ENCODE results near the gene BRD2.

BRD2 gene

GRCh38 chr6:33001685-33002084, 33.3 kb downstream of the BRD2 start:
- no peak for DNase-seq

DNA sequence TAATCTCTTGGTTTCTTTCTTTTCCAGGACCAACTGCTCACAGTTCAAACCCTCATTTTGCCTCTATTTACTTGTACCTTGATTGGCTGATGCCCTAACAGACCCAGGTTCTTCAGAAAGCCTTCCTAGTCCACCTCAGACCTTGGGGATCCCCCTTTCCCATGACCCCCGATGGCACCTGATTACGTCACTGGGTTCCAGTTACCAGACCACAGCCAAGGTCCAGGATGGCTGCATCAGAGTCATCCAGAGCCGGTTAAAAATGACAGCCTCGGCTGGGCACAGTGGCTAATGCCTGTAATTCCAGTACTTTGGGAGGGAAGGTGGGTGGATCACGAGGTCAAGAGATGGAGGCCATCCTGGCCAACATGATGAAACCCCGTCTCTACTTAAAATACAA, 36.5 kb downstream of the BRD2 start:
- no peak for DNase-seq

GRCh38 chr6:33007831-33008400, 39.5 kb downstream of the BRD2 start:
- DNase-seq: no peak

GRCh38 chr6:33008944-33009861, 40.8 kb downstream of the BRD2 start, which contains the start of gene HLA-DOA:
HLA-DOA (minus strand) TSS chr6:33009591.
- no peak for DNase-seq

DNA sequence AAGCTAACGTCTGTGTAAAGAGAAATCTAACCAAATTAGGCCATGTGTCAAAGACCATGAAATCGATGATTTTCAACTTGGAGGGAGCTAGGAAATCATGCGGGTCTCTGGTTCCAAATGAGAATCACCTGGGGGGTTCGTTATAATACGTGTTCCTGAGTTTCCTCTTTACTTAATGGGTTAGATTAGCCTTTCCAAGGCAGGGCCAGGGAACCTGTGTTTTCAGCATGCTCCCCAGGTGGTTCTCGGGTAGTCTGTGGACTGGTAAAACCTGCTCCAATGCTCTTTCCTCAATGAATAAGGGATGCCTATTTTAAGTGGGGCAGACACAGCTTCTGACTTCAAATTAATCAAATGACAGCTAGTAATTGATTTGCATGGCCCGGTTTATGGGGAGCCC, 42.0 kb downstream of the BRD2 start:
- DNase-seq: no peak

DNA sequence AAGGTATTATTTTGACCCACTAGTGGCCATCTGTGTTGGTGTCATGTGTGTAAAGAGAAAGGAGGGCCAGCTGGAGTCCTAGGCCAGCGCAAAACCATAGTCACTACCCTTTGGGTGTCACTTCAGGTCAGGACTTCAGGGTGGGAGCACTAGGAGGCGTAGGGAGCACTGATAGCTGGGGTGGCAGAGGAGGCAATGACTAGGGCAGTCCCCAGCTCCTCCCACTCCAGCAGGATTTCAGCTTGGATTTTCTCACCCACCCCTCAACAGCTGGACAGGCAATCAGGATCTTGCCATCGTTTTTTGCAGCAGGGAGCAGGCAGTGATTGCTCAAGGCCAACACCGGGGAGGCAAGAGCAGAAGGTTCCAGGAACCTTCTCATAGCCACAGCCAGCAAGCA, 45.2 kb downstream of the BRD2 start:
- DNase-seq: no peak

GRCh38 chr6:33014841-33015634, 46.6 kb downstream of the BRD2 start:
- no peak for DNase-seq

GRCh38 chr6:33015798-33016197, 47.4 kb downstream of the BRD2 start:
- no peak for DNase-seq

- DNase-seq: no peak
Measured at GRCh38 chr6:33017018-33017417, 48.6 kb downstream of the BRD2 start.

DNA sequence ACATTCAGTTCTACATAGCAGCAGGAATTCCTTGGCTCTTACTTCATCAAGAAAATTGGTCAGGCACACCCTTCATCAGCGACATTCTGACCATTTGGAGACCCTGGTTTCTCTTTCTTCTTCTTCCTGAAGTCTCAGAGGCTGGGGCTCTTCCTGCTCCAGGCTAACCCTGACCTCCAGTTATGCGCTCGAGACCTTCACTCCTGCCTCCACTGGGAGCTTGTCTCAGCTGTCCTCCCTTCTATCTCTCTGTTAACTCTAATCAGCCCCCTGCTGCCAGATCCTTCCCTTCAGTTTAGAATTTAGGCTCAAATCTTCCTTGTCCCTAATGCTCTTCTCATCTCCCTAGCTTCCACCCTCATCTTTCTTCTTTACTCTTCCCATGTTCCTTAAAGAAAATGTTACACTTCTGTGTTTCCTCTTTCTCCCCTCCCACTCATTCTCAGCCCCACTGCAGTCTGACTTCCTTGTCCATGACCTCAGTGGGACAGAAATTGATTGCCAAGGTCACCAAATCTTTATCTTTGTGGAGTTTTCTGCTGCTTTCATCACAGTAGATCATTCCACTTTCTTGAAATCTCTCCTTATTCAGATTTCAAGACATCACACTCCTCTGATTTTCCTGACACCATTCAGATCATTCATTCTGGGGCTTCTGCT, 49.4 kb downstream of the BRD2 start:
- DNase-seq: no peak

GRCh38 chr6:33018418-33018817, 50.0 kb downstream of the BRD2 start:
- no peak for DNase-seq

GRCh38 chr6:33018904-33019303, 50.5 kb downstream of the BRD2 start:
- DNase-seq: no peak

DNA sequence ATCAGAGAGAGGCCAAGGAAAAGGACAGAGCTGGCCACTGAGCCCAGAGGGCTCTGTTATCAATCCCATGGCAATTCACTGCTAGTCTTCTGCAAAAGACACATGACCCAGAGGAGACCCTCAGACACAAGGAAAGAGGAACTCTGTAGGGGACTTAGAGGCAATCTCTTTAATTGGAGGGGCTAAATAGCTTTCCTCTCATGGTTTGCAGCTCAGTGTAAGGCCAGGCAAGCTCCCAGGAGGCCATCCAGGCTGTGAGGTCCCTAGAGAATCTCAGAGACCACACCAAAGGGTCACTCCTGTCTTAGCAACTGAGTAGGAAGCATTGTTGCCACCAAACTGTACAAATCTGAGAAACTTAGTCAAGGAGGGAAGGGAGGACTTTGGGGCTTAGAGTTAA, 51.0 kb downstream of the BRD2 start:
- DNase-seq: no peak

- DNase-seq: no peak
Measured at GRCh38 chr6:33021917-33022316, 53.5 kb downstream of the BRD2 start.

DNA sequence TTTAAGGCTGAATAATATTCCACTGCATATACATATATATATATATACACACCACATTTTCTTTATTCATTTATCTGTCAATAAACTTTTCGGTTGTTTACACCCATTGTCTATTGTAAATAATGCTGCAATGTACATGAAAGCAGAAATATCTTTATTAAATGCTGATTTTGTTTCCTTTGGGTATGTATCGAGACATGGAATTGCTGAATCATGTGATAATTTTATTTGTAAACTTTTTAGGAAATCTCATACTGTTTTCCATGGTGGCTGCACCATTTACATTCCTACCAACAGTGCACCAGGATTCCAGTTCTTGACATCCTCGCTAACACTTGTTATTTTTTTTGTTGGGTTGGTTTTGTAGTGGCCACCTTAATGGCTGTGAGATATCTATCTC, 55.1 kb downstream of the BRD2 start:
- no peak for DNase-seq

- no peak for DNase-seq
Measured at GRCh38 chr6:33024521-33024920, 56.1 kb downstream of the BRD2 start.

GRCh38 chr6:33028220-33028849, 59.9 kb downstream of the BRD2 start:
- no peak for DNase-seq

DNA sequence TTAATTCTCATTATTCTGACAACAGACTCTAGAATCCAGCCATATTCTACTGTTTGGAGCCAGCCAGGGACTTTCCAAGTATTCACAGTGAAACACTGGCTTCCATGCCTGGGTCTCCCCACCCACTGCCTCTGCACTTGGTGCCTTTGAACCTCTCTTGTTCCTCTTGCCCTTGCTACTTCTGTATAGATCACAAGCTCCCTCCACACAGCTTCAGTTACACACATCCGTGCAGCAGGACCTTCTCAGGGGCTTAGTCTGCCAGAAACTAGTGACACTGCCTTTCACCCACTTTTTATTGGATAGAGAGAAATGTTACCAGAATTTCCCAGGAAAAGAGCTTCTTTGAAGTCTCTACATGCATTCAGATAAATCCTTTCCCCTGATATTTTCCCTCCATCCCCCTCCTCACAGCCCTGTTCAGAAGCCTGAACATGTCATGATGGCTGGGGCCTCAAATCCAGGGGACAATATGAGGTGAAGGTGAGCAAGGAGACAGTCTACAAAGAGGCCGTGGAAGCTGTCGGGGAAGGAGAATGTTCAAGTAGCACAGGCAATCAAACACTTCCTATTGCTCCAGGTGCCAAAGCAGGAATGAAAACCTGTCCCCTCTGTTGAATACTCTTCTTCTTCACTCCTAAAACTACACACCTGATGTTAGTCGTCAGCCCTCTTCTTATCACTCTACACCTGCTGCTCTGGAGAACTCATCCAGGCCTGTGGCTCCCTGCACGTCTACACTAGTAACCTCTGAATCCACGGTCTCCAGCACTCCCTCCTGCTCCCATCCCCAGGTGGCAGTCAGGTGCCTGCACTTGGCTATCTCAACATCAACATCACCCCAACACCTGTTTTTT, 61.2 kb downstream of the BRD2 start:
- DNase-seq: no peak

DNA sequence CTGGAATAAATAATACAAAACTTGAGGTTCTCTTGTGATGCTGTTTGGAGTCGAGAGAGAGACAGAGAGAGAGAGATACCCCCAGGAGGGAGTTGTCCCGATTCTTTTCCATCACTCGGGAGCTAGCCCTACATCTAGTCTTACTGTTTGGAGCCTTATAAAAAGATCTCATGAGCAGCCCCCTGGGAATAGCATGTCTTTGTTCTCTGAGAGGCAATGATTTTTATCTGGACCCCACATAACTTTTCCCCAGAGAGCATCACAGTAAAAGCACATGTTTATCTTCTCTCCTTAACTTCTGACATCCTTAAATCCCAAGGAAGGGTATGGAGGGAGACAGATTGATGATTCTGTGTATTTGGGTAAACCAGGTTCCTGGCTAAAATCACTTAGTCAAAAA, 61.9 kb downstream of the BRD2 start:
- no peak for DNase-seq

Measured in NK-92 treated with Interleukin-12 subunit alpha and Interleukin-12 subunit beta, amount 100 ng/mL, for 24 hours (cell line).